ENCODE results near the gene NPAS3.

Gene NPAS3

DNA sequence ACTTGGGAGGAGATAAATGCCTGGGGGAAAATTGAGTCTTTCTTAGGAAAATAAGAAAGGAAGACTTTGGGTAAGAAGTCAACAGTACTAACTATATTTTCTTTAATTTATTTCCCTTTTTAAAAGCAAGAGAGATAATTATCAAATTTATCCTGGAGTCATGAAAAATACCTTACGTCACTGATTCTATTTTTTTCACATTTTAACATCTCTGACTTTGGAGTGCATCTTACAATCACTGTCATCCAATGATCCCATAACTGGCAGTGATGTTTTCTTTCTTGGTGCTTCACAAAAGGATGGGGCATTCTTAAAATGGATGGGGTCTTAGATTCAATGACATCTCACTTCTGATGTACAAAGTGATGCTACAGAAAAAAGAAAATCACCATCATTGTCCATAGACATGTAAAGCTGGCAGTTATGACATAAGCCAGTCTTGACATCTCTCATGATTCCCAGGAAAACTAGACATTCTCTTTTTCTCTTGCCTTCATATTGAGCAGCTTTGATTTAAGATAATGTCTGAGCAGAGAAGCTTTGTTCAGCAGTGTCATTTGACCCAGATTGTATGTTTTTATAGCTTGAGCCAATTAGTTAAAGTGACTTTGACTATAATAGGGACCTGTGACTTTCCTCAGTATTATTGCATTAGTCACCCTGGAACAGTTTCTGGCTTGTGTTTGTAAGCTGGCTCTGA lies 776.0 kb downstream of the NPAS3 start:
- no peak for DNase-seq (ENCODE audit: low read depth in 2 of 2)

DNA sequence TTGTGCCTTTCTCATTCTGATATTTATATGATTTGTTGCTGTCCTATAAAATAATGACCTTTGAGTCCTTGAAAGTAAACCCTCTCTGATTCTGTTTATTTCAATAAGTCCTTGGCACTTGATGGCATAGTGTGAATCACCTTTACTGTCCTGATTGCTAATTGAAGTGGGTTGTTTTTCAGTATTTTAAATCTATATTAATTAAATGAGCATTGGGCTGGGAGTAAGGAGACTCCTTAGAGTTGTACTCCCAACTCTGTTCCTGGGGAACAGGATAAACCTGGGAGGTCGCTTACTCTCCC lies 776.5 kb downstream of the NPAS3 start:
- DNase-seq (ENCODE audit: low read depth in 2 of 2): no peak

DNA sequence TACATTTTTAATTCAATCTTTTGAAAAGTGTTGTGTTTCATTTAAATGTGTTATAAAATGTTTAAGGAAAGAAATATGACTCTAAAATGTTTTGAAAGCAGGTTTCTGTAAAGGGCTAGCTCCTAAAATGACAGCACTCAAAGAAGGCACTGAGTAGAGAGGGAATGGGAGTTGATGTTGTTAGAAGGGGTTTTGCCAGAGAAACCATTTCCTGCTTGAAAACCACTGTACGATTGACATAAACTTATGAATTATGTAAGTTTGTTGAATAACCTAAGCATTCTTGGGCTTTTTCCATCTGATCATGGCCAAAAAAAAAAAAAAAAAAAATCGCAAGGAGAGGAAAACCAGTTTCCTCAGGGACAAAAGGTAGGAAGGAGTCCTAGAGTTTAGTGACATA lies 778.2 kb downstream of the NPAS3 start:
- DNase-seq (ENCODE audit: low read depth in 2 of 2): no peak

DNA sequence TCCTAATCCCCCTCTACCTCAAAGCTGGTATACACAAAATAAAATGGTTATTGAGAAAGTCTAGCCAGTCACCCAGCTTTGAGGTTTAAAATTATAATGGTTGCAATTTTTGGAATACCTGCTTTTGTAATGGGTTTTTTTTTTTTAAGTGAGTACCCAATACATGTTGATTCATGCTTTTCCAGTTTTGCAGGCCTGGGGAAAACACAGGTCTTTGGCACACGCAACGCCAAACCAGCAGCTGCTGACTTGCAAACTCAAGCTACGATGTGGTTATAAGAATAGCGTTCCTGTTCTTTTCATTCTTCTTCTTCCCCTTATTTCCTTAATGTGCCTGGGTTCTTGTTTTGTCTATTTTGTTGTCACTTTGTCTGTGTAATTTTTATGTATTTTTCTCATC lies 779.2 kb downstream of the NPAS3 start:
- DNase-seq (ENCODE audit: low read depth in 2 of 2): no peak

DNA sequence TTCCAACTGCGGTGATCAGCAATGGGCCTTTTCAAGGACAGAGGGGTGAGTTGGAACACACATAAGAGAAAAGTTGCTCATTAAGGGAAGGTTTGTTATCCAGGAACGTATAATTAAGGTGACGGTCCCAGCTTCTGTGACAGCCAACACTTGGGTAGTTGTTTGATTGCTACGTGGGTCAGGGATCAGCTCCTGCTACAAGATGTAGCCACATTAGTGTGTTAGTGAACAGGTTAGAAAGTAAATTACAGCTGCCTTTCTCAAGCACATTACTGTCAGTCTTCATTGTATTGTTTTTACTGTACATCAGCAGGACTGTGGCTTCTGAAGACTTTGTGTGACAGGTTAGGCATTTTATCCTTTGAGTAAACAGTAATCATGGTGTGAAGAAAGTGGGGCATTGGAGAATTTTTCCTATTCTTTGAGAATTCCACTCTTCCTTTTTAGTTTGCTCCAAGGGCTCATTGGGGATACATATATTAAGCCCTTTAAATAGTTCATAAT lies 781.7 kb downstream of the NPAS3 start:
- no peak for DNase-seq (ENCODE audit: low read depth in 2 of 2)

DNA sequence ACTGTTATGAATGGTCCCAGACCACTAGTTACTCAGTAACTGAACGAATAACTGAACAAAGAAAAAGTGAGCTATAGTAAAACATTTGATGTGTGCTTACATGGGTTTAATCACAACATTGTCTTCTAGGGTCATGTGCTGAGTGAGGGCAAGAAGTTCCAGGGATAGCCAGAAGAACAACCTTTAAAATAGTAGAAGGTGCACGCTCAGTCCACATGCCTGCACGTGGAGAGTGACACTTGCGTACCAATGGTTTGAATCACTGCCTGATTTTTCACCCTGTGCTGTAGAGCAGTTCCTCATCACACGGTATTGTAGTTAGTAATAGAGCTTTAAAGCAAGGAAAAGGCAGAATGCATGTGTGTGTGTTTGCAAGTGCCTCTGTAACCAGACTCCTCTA lies 788.0 kb downstream of the NPAS3 start:
- no peak for DNase-seq (ENCODE audit: low read depth in 2 of 2)

DNA sequence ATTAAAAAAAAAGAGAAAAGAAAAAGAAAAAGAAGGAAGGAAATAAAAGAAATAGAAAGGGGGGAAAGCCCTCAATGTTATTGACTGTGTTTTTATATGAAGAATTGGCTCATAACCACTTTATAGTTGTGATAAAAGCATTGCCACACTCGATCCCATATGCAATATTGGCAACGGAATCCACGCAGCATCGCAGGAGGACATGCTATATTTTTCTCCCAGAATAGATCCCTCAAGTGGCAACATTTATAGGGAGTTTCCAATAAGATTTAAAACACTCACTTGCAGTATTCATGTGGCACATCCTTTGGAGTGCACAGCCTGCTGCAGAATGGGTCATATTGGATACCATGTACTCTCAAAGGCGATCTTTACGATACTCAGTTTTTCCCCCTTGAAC lies 788.9 kb downstream of the NPAS3 start:
- no peak for DNase-seq (ENCODE audit: low read depth in 2 of 2)

DNA sequence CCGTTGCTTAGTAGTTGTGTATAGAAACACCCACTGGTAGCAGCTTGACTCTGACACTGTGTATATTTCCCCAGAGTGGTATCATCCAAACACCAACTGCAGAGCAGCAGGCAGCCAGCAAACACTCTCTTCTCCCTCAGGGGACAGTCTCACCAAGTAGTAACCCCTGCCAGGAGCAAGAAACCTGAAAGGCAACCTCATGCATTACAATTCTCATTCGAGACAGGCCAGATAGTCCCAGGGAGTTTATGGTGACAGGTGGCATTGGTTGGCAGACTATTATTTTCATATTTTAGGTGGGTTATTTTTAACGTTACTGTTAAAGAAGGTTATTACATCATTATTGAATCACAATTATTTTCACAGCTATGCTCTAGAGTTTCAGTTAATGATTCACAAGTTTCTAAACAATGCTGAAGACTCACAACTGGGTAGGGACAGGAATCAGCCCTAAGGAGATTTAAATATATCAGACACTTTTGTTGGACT lies 789.4 kb downstream of the NPAS3 start:
- DNase-seq (ENCODE audit: low read depth in 2 of 2): no peak

DNA sequence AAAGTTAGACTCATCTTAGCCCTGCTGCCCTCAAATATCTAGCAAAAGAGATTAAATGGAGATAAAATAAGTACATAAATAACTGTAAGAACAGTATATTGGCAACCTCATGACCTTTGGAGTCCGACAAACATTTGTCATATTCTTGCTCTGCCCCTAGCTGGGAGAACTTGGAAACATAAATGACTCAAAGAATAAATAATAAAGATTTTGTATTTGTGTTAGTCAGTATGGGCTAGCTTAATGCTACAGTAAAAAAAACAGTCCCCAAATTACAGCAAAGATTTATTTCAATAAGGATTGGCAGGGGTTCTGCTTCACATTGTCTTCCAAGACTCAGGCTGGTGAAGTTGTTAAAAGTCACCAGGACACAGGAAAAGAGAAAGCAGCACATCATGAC lies 791.5 kb downstream of the NPAS3 start:
- DNase-seq (ENCODE audit: low read depth in 2 of 2): no peak

DNA sequence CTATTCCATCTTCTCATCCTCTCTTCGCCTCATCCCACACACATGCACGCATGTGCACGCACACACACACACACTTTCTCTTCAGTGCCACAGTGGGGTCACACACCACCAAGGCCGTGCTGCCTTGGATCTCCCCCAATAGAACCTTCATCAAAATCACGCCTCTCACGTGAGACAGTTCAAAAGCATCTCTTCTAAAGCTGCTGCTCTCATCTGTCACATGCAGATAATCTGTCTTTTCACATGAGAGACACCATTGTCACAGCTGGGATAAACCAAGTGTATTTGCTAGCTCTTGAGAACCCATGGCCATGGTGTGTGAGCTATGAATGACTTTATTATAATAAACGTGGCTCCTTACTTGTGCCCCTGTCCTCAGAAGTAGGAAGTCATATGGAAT lies 793.5 kb downstream of the NPAS3 start:
- no peak for DNase-seq (ENCODE audit: low read depth in 2 of 2)

DNA sequence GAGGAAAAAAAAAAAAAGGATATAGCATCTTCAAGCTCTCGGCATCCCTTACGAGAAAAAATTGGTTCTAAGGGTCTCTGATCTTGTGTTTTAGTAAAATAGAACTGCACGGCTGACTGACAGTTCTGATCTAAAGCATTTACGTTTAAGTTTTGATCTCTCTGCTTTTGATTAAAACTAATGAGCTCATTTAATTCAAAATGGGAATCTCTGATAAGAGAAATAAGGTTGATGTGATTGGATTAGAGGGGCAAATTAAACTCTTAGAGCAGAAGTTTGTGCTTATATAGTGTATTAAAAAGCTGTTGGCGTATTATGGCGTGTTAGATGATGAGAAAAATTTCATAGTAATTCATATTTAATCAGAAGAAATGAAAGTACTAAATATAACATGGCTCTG lies 794.6 kb downstream of the NPAS3 start:
- no peak for DNase-seq (ENCODE audit: low read depth in 2 of 2)

DNA sequence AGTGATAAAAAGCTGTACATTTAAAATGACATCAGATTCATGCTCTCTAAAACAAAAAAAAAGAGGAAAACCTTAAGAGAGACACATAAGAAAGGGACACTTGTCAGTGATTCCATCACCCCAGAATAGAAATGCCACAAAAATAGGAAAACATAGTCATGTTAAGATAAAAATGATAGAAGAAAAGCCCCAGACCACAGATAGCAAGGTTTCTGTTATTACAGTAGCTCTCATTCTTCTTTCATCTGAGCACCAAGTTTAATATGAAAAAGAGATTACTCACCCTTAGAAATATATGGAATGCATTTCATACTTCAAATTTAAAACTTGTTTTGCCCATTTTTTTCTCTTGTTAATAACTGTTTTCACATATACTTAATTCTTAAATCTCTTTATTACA lies 795.0 kb downstream of the NPAS3 start:
- DNase-seq (ENCODE audit: low read depth in 2 of 2): no peak

DNA sequence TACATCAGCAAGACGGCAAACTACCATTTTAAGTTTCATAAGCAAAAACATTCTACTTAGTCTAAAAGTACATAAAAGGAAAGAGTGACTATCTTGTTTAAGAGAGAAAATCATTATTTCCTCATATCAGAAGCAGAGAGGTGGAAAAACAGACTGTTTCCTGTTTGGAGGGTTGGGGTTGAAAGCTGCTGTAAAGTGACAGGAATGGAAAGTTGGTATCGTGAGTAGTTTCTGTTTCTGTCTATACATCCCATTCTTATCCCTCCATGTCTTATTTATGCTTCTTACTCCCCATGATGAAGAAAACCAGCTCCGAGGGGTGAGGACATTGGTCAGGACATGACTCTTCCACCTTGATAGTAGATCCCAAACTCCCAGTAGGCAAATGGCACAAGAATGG lies 795.7 kb downstream of the NPAS3 start:
- DNase-seq (ENCODE audit: low read depth in 2 of 2): no peak

DNA sequence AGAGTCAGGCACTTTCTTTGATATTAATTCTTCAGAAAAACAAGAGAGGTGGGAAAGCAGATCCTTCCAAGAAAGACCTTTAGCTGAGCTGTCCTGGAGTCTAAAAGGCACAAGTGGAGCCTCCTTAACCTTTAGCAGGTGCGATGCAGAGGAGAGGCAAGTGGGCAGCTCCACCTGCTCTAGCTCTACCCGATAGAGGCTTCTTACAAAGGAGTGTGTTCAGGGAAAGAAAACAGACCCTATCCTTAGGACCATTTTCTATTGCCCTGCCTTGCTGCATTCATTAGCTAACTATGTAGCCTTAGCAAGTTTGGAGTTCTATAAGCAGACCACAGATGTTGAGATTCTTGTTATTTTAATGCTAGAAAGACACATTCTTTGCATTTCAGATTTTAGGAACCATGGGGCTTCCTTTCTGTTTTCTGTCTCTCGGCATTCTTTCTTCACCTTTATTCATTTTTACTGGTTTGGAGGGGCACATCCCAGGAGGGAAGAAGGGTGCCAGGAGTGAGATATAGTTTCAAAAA lies 797.7 kb downstream of the NPAS3 start:
- no peak for DNase-seq (ENCODE audit: low read depth in 2 of 2)

DNA sequence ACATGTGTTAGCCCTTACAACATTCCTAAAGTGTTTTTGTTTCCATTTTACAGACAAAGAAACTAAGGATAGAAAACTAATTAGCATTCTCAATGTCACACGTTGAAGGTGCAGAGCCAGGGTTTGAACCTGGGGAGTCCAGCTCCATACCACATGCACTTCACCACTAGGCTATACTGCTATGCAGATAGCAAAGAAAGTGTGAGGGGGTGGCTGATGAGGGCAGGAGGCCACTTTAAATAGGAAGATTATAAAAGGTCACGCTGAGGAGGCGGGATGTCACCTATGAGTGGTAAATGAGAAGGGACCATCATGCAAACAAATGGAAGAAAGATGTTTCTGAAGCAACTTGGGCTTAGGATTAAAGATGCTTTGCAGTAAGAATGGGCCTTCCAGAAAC lies 798.3 kb downstream of the NPAS3 start:
- DNase-seq (ENCODE audit: low read depth in 2 of 2): no peak

DNA sequence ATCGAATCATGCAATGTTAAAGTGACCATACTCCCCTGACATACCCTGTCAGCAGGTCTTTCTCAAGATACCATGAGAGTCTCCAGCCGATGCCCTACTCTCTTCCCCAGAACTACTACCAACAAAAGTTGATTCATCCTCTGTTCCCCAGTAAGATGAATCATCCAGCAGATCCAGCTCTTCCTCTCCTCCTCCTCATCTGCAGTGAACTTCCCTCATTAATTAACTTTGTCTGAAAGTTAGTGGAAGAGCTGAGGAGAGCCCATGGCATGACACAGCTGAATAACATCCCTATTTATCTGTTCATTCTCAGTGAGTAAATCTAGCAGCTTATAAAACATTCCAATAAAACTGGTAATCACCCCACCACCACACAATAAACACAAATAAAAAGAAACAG lies 798.8 kb downstream of the NPAS3 start:
- no peak for DNase-seq (ENCODE audit: low read depth in 2 of 2)

DNA sequence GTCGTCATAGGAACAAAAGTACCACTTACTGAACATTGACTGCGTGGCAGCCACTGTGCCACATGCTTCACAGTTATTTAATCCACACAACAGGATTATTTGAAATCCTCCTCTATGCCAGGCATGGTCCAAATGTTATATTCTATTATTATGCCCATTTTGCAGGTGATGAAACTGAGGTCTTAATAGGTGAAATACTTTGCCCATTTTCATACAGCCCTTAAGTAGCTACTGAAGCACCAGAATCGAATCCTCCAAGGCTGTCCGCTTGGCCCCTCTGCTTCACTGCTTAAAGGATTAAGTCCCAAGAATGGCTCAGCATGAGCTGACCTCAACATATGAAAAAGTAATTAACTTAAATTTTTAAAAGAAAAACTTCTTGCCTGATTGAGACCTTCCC lies 799.4 kb downstream of the NPAS3 start:
- DNase-seq (ENCODE audit: low read depth in 2 of 2): no peak

DNA sequence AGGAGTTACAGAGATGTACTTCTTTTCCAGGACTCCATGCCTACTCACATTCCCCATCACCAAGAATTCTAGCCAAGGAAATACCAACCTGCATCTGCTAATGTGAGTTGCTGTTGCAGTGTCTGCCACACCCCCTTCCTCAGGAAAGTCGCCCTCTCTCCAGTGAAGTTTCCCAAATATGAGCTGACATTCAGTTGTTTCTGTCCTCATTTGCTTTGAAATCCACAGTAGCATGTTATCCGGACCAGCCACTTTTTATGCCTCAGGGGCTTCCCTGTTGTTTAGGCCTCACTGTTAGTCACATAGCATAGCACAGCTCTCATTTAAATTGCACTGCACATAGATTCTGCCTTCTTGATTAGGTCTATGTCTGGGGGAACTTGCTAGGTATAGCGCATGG lies 799.8 kb downstream of the NPAS3 start:
- no peak for DNase-seq (ENCODE audit: low read depth in 2 of 2)

DNA sequence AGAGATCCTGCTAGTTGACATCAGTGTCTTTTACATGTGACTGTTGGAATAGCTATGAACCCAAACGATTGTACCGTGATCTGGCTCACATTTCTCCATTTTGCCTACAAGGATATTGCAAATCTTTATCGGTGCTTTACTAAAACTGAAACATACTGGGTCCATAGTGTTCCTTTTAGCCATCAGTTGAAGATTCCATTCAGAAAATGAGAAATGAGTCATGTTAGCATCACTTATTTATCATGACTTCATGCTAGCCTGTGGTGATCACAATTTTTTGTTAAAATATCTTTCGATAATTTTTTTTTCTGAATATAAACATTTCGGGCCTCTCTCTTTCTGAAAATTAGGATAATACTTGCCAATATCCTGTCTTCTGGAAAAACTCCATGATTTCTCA lies 801.9 kb downstream of the NPAS3 start:
- no peak for DNase-seq (ENCODE audit: low read depth in 2 of 2)

DNA sequence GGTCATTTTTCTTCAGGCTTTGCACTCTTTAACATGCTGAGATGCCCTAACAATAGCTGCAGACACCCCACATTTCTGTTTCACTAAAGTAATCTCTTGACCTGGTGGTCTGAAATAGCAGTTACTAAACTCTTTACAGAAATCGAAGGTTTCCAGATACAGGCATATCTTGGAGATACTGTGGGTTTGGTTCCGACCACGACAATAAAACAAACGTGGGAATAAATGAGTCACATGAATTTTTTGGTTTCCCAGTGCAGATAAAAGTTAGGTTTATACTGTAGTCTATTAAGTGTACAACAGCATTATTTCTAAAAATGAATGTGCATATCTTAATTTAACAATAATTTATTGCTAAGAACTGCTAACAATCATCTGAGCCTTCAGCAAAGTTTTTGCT lies 803.5 kb downstream of the NPAS3 start:
- no peak for DNase-seq (ENCODE audit: low read depth in 2 of 2)

DNA sequence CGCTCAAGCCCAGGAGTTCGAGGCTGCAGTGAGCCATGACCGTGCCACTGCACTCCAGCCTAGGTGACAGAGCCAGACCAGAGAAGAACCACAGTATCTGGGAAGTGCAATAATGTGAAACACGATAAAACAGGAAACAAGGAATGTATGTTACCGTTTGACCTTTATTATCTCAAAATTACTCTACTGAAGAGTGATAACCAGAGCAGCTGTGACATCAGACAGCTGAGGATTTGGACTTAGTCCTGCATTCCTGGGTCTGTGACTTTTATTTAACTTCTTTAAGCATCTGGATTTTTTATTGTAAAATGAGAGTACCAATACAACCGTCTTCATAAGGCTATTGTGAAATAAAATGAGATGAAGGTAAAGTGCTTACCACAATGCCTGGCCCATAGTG lies 806.5 kb downstream of the NPAS3 start:
- no peak for DNase-seq (ENCODE audit: low read depth in 2 of 2)

DNA sequence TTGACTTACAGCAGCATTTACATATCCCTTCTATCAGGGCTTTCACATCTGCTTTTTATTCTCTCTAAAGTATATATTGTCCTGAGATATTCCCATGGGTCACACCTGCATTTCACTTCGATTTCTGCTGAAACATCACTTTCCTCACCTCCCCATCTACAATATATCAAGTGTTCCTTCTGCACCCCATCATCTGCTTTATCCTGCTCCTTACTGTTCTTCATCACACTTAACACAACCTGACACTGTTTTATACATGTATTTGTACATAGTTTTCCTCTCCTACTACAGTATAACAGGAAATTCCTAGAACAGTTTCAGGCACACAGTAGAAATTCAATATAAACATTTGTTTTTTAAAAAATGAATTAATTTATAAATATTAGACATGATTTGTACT lies 809.1 kb downstream of the NPAS3 start:
- no peak for DNase-seq (ENCODE audit: low read depth in 2 of 2)

DNA sequence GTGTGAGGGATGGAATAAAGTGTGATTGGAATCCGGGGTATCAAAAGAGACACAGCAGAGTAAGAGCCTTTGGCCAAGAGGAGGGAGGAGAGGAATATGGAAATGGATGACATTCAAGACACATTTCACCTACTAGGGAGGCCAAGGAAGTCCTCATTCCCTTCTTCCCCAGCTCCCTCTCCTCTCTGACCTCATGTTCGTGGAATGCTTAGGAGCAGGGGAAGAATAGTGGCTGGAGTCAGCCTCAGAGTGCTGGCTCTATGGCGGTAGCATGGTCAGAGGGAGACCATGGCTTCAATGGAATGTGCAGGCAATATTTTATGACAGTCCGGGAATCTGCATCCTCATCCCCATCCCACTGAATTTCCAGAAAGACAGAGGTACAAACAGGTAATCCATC lies 815.6 kb downstream of the NPAS3 start:
- no peak for DNase-seq (ENCODE audit: low read depth in 2 of 2)

DNA sequence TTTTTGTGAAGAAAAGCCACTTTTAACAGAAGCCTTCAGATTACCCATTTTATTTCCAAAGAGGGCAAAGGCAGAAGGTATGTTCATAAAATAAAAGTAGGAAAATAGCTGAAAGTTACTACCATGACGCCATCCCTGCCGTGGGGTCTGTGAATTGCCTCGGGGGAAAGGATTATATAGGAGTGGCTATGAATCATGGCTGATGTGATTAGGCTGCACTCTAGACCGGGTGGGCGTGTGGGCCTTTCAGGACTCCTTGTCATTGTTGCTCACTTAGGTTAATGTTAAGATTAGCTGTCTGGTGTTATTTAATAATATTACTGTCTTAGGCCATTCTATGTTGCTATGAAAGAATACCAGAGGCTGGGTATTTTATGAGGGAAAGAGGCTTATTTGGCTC lies 816.7 kb downstream of the NPAS3 start:
- DNase-seq (ENCODE audit: low read depth in 2 of 2): no peak

Measured in stimulated activated CD4-positive, alpha-beta T cell treated with anti-CD3 and anti-CD28 coated beads, Interleukin-1b, Interleukin-23, amount 100 ng/mL, for 4 hours (primary cell).